Stimulated activated CD4-positive, alpha-beta T cell treated with anti-CD3 and anti-CD28 coated beads, Interleukin-15, amount 100 ng/mL, for 48 hours (primary cell): ENCODE results near the gene CELSR2.

ENCODE experiments used
- DNase-seq, 2 donors: peaks; one replicate each; pipeline ENCODE4 v3.0.0-alpha.2; 2020; ENCODE audit warnings: low read depth in 2 of 2

The CELSR2 gene

DNA sequence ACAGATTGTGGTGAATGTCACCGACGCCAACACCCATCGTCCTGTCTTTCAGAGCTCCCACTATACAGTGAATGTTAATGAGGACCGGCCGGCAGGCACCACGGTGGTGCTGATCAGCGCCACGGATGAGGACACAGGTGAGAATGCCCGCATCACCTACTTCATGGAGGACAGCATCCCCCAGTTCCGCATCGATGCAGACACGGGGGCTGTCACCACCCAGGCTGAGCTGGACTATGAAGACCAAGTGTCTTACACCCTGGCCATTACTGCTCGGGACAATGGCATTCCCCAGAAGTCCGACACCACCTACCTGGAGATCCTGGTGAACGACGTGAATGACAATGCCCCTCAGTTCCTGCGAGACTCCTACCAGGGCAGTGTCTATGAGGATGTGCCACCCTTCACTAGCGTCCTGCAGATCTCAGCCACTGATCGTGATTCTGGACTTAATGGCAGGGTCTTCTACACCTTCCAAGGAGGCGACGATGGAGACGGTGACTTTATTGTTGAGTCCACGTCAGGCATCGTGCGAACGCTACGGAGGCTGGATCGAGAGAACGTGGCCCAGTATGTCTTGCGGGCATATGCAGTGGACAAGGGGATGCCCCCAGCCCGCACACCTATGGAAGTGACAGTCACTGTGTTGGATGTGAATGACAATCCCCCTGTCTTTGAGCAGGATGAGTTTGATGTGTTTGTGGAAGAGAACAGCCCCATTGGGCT lies 3.0 kb downstream of the CELSR2 start:
- no peak for DNase-seq

DNA sequence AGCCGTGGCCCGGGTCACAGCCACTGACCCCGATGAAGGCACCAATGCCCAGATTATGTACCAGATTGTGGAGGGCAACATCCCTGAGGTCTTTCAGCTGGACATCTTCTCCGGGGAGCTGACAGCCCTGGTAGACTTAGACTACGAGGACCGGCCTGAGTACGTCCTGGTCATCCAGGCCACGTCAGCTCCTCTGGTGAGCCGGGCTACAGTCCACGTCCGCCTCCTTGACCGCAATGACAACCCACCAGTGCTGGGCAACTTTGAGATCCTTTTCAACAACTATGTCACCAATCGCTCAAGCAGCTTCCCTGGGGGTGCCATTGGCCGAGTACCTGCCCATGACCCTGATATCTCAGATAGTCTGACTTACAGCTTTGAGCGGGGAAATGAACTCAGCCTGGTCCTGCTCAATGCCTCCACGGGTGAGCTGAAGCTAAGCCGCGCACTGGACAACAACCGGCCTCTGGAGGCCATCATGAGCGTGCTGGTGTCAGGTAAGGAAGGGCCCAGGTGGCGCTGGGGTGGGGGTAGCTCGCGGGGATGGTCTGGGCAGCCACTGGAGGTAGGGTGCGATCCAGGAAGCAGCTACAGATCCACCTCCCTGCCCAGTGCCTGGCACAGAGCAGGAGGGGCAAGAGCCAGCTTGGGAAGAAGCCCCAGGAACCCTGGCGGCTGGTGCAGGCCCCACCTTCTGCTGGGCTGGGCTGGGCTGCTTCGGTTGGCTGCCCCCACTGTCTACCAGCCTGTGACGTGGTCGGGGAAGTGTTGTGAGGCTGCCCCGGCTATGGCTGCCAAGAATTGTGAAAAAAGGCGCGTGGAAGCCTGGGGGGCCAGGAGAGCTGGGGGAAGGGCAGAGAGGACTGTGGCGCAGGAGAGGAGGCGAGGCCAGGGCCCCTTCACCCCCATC lies 3.8 kb downstream of the CELSR2 start:
- DNase-seq: no peak

GRCh38 chr1:109253803-109254620 lies 4.7 kb downstream of the CELSR2 start:
- DNase-seq: no peak

DNA sequence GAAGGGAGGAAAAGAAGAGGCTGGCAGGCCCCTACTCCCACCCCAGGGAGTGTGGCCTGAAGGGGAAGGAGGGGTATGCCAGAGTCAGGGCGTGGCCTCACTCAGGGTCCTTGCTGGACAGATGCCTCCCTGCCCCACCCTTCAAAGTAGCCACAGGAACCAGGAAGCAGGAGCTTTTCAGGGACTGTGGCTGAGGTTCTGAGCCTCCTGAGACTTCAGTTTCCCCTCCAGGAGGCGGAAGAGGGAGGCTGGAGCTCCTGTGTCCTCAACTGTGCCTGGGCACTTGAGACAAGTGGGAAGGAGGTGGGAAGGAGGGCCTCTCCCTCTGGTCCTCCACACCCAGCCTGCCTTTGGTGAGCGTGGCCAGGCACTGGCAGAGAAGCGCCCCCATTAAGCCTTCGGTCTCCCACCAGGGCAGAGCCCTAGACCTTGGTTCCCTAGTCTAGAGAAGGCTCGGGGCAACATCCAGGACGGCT lies 5.3 kb downstream of the CELSR2 start:
- DNase-seq: no peak

GRCh38 chr1:109255097-109255651 lies 5.8 kb downstream of the CELSR2 start:
- no peak for DNase-seq

GRCh38 chr1:109255678-109256077 lies 6.3 kb downstream of the CELSR2 start:
- no peak for DNase-seq

- no peak for DNase-seq
Observed at GRCh38 chr1:109256085-109256484, 6.7 kb downstream of the CELSR2 start.

- DNase-seq: no peak
Observed at GRCh38 chr1:109256971-109257681, 7.8 kb downstream of the CELSR2 start.

DNA sequence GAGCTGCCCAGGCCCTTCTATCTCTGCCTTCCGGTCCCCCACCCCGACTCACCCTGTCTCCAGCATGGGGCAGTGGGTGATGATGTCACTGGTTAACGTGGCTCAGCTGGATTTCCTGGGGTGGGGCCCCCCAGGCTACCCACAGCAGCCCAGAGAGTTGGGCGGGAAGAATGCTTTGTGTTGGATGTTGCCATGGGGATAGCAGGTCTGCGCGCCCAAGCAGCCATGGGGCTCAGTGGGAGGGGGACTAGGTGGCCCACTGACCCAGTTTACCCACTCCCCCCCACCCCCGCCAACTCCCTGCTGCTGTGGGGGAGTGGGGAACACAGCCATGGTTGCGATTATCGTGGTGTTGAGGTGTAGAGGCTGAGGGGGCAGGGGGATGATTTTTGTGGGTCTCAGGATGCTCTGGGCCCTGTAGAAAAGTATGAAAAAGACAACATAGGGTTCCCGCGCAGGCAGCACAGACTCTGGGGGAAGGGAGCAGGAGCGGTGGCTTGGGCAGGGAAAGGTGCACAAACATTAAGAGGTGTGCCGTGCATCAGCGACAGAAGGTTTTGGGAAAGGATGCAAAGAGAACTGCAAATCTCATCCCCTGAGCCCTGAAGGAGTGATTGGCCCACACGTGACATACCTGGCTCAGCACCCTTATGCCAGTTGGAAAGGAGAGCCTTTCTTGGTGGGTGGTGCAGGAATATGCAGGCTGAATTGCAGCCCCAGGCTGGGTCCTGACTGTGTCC lies 8.5 kb downstream of the CELSR2 start:
- DNase-seq: no peak

GRCh38 chr1:109258481-109259466 lies 9.4 kb downstream of the CELSR2 start:
- DNase-seq: no peak

DNA sequence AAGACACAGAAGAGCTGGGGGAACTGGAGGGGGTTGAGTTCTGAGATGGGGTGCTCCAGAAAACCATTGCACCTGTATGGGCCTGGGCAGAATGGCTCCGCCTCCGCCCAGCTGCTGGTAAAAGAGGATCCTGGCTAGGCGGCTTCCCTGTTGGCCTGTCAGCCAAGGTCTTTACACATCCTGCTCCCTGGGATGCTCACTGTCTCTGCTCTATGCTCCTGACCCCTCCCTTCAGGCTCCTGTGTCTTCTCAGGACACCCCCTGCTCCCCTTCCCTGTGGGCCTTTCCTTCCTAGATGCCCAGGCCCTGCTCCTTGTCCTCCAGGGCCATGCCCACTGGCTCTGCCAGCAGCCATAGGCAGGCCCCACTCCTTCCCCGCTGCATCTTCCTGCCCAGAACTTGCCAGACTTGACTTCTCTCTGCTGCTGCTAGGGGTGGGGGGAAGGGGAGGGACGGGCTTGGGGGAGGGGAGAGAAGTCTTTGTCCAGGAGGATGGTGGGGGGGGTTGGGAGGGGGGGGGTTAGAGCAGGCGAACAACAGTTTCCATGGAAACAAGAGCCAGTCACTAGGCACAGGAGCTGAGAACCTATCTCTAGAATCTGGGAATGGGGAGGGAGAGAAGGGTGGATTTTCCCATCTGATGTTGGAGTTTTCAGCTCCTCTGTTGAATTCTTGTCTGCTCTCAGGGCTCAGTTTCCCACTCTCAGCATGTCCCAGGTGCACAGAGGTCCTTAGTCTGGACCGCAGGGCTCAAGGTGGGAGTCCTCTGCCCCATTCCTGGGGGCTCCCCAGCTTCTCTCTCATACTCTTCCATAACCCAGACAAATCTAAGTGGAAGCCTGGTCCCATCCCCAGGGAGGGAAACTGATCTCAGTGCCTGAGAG lies 10.6 kb downstream of the CELSR2 start:
- DNase-seq: no peak

DNA sequence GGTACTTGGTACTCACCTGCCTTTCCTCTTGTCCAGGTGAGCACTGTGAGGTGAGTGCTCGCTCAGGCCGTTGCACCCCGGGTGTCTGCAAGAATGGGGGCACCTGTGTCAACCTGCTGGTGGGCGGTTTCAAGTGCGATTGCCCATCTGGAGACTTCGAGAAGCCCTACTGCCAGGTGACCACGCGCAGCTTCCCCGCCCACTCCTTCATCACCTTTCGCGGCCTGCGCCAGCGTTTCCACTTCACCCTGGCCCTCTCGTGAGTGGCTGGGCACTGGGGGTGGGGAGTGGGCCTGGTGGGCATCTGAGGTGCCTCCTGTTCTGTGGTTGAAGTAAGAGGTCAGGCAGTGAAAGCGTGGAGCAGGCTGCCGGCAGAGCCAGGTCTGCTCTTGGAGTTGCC lies 11.7 kb downstream of the CELSR2 start:
- no peak for DNase-seq

- DNase-seq: no peak
Observed at GRCh38 chr1:109261578-109261977, 12.2 kb downstream of the CELSR2 start.

DNA sequence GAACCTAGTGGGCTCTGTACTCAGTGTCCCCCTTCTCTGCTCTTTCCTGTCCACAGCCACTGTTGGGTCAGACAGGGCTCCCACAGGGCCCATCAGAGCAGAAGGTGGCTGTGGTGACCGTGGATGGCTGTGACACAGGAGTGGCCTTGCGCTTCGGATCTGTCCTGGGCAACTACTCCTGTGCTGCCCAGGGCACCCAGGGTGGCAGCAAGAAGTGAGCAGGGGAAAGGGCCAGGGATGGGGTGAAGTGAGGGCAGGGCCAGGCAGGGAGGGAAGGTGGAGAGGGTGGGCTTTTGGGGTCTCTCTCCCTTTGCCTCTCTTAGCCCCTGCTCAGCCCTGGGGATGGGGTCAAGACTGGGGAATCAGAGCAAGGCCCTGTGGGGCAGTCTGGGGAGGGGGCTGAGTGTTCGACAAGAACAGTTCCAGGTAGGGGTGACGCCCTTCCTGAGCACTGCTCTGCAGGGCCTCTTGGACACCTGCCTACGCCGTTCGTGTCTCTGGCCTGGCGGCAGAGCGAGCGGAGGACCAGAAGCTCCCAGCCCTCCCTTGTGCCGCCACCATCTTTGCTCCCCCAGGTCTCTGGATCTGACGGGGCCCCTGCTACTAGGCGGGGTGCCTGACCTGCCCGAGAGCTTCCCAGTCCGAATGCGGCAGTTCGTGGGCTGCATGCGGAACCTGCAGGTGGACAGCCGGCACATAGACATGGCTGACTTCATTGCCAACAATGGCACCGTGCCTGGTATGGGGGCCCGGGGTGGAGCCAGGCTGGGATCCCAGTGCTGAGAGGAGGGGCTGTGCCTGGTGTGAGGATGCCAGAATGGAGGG lies 13.1 kb downstream of the CELSR2 start:
- no peak for DNase-seq

GRCh38 chr1:109263234-109263596 lies 13.9 kb downstream of the CELSR2 start:
- DNase-seq: no peak

GRCh38 chr1:109263597-109264378 lies 14.4 kb downstream of the CELSR2 start:
- peak; percentile 69 to 78 for DNase-seq

- no peak for DNase-seq
Observed at GRCh38 chr1:109264379-109264755, 15.0 kb downstream of the CELSR2 start.
